CD4-positive, alpha-beta T cell treated with Interleukin-15 for 4 hours (primary cell): ENCODE measurements around the gene SLC11A1.

ENCODE experiments used
- DNase-seq: peaks from one replicate; pipeline ENCODE4 v3.0.0-alpha.2; 2020; ENCODE audit warnings: low spot score

SLC11A1 gene

DNA sequence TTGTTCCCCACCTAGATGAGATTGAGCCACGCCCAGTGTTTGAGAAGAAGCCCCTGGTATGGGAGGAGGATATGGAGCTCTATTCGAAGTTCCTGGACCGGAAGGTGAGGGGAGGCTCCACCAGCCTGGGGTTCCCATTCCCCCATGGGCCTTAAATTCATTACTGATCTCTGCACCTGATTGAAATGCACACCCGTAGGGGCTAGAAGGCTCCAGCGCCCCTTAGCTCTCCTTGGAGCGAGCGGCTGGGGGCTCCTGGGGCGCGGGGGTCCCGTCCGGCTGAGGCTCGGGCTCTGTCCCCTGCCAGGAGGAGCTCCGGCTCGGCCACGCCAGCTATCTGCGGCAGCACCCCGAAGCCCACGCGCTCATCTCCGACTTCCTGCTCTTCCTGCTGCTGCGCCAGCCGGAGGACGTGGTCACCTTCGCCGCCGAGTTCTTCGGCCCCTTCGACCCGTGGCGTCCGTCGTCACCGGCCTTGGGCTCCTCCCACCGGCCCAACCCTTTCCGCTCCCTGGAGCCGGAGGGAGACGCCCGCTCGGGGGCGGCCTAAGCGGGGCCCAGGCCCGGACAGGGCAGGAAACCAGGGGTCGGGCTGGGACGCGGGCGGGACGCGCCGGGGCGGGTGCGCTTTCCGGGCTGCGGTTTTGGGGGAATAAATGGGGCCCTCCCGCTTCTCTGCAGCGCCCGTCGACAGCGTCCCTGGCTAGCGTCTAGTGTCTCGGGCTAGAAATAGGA is 14.5 kb upstream of the SLC11A1 start:
- DNase-seq: peak; percentile 69

DNA sequence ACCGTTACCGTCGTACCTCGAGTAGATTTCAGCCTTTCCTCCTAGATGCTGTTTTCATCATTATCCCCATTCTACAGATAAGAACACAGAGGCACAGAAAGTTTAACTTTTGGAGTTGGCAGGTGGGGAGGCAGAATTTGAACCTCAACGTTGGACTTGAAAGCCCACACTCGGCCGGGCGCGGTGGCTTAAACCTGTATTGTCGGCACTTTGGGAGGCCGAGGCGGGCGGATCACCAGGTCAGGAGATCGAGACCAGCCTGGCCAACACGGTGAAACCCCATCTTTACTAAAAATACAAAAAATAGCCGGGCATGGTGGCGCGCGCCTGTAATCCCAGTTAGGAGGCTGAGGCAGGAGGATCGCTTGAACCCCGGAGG is 13.9 kb upstream of the SLC11A1 start:
- no peak for DNase-seq

DNA sequence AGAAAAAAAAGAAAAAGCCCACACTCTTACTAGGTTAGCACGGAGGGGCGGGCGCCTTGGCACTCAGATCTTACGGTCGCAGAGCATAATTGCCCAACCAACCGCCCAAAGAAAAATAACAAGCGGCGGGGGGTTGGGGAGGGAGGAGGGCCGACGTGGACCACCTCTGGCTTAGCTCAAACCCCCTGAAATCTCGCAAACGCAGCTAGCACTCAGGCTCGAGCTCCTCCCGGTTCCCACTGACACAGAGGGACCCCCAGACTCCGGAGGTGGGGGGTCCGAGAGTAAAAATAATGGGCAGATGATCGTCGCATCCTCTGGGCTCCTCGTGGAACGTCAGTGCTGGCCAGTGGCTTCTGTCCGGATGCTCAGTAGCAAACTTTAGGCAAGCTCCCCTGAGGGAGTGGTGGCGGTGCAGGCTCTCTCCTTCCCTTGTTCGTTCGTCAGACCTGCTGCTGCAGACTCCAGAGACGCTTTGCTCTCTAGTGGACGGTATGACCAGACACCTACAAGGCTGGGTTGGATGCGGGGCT is 13.4 kb upstream of the SLC11A1 start:
- DNase-seq: no peak

DNA sequence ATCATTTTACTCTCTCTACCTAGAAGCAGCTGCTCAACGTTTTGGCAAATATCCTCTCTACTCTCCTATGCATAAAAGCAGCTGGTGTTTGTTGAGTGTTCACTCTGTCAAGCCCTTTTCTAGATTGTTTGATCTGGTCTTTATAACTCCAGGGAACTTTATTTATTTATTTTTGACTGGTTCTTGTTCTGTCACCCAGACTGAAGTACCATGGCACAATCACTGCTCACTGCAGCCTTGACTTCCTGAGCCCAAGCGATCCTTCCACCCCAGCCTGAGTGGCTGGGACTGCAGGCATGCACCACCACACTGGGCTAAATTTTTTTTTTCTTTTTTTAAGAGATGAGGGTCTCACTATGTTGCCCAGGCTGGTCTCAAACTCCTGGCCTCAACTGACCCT is 12.7 kb upstream of the SLC11A1 start:
- no peak for DNase-seq

DNA sequence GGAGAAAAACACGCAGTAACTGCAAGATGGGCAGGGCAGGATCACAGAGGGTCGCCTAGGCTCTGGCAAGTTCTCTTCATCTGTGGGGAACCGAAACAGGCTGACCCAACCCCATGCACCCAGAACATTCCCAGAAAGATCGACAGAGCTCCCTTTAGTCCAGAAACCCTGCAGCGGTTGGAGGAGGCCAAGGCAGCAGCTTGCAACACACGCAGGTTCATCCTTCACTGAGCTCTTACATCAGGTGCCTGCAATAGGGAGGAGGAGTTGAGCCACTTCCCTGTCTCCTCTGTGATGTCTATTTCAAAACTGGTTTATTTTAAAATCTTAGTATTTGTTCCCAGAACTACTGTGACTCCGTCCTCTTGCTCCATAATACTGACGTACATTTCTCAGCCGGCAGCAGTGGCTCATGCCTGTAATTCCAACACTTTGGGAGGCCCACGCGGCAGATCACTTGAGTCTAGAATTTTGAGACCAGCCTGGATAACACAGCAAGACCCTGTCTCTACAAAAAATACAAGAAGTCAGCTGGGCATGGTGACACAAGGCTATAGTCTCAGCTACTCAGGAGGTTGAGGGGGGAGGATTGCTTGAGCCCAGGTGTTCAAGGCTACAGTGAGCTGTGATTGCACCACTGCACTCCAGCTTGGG is 11.5 kb upstream of the SLC11A1 start:
- DNase-seq: no peak

DNA sequence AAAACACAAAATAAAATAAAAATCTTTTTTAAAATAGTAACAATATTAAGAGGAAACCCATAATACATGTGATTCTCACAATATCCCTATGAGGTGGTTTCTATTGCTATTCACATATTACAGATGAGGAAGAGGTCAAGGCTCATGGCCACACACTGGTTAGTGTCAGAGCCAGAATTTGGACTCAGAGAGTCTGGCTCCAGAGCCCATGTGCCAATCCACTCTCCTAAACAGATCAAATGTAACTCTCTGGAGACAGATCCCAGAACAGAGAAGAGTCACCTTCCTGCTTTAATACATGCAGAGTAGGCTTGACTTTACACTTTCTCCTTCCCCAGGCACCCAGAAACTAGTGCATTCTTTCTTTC is 10.1 kb upstream of the SLC11A1 start:
- no peak for DNase-seq

DNA sequence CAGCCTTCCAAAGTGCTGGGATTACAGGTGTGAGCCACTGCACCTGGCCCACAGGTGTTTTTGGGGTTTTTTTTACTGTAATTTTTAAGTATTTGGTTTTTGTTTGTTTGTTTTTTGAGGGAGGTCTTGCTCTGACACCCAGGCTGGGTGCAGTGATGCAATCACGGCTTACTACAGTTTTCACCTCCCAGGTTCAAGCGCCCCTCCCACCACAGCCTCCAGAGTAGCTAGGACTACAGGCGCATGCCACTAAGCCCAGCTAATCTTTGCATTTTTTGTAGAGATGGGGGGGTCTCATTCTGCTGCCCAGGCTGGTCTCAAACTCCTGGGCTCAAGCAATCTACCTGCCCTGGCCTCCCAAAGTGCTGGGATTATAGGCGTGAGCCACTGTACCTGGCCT is 7.3 kb upstream of the SLC11A1 start:
- no peak for DNase-seq

DNA sequence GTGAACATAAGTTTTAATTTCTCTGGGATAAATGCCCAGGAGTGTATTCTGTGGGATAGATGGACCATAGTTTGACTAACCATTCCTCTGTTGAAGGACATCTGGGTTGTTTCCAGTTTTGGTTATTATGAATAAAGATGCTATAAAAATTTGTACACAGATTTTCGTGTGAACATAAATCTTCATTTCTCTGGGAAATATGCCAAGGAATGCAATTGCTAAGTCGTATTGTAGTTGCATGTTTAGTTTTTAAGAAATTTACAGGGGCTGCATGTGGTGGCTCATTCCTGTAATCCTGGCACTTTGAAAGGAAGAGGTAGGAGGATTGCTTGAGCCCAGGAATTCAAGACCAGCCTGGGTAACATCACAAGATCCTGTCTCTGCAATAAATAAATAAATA is 6.9 kb upstream of the SLC11A1 start:
- no peak for DNase-seq

DNA sequence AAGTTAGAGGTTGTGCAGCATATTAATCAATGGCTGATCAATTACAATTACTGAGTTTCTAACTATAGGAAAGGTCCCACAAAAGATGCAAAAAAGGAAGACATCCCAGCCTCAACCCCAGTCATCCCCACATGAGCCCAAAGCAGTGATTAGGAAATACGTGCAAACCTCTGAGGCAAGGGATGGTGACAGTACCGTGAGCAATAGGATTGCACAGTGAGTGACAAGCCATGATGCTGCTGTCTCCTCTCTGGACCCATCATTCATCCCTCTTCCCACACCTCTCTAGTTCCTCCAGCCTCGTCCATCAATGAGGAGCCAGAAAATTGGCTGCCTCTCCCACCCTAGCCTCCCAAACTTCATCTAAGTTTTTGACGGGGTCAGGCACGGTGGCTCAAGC is 4.0 kb upstream of the SLC11A1 start:
- no peak for DNase-seq

DNA sequence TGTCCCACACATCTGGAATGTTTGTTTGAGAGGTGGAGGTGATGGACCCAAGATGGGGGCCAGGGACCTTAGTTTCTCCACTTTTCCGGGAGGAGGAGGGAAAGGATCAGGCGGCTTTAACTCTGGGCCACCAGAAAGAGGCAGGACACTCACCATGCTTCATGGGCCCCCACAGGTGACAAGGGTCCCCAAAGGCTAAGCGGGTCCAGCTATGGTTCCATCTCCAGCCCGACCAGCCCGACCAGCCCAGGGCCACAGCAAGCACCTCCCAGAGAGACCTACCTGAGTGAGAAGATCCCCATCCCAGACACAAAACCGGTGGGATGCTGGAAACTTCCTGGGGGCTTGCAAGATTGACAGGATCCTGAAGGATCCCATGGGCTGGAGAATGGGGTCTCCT is 712 bp downstream of the SLC11A1 start:
- no peak for DNase-seq

DNA sequence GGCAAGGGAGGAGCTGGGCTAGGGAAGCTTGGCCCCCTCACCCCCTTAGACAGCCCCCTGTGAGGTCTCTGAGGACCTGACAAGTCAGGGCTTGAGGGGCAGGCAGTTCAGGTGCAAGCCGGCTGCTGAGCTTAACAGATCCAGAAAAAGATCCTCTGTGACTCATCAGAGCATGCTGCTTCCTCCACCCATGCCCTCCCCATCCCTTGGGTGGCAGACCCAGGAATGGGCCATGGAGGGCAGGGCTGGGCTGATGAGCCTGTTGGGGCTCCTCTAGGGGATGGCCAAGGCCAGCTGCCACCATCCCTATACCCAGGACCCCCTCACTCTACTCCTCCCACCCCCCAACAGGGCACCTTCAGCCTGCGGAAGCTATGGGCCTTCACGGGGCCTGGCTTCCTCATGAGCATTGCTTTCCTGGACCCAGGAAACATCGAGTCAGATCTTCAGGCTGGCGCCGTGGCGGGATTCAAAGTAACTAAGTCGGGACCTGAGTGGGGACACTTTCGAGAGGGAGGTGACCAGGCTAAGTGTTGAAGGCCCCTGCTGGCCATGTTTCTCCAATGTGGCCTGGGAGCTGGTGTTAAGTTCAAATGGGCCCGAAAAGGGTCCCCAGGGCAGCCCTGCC is 1.9 kb downstream of the SLC11A1 start:
- no peak for DNase-seq

DNA sequence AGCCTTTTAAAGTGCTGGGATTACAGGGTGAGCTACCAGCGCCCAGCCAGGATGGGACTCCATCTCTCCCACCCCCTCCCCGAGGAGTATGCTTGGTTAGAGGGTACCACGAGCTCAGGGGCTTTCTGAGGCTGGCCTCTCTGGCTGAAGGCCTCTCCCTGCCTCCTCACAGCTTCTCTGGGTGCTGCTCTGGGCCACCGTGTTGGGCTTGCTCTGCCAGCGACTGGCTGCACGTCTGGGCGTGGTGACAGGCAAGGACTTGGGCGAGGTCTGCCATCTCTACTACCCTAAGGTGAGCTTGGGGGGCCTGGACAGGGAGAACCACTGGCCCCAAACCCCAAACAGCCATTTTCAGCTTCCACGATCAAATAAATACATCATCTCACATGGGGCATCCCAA is 2.9 kb downstream of the SLC11A1 start:
- DNase-seq: no peak

DNA sequence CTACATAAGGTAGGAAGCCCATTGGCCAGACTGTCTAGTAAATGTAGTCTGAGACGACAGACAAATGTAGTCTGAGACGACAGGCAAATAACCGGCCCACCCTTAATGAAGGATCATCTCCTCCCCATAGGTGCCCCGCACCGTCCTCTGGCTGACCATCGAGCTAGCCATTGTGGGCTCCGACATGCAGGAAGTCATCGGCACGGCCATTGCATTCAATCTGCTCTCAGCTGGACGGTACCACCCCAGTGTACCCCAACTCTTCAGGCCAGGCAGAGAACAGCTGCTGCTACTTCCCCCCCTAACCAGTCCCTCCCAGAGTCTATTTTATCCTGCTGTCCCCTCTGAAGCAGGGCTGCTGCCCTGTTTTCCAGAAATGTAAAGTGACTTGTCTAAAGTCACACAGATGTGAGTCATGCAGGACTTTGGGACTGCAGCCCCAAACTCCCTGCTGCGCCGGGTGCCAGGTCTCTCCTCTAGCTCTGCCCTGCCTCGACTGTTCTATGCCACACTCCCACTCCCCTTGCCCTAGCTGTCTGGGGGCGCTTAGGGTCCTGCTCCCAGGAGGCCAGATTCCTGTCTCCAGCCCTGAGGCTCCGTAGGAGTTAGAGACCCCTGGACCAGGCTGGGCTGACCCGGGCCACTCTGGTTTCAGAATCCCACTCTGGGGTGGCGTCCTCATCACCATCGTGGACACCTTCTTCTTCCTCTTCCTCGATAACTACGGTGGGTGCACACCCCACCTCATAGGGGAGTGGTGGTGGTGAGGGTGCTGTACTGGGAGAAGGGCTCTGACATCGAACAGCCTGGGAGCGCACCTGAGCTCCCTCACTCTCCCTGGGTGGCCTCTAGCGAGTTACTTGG is 4.7 kb downstream of the SLC11A1 start:
- DNase-seq: no peak

DNA sequence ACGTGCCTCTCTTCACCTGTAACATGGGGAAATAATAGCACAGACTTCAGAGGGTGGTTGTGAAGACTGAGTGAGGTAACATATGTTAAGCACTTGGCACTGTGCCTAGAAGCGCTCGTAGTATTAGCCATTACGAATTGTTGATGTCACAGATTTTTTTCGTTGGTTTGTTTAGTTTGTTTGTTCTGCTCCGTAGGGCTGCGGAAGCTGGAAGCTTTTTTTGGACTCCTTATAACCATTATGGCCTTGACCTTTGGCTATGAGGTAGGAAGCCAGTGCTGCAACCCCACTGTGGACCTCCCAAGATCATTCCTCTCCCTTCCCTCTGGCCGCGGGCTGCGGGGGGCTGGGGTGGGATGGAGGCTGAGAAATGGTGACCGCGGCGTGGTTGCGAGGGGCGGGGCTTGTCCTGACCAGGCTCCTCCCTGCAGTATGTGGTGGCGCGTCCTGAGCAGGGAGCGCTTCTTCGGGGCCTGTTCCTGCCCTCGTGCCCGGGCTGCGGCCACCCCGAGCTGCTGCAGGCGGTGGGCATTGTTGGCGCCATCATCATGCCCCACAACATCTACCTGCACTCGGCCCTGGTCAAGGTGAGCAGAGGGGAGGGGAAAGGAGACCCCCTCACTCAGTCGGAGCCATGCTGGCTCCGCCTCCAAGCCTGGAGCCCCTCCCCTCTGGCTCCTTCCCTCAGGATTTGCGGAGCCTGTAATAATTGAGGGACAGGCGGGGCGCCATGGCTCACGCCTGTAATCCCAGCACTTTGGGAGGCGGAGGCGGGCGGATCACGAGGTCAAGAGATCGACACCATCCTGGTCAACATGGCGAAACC is 5.5 kb downstream of the SLC11A1 start:
- DNase-seq: no peak

DNA sequence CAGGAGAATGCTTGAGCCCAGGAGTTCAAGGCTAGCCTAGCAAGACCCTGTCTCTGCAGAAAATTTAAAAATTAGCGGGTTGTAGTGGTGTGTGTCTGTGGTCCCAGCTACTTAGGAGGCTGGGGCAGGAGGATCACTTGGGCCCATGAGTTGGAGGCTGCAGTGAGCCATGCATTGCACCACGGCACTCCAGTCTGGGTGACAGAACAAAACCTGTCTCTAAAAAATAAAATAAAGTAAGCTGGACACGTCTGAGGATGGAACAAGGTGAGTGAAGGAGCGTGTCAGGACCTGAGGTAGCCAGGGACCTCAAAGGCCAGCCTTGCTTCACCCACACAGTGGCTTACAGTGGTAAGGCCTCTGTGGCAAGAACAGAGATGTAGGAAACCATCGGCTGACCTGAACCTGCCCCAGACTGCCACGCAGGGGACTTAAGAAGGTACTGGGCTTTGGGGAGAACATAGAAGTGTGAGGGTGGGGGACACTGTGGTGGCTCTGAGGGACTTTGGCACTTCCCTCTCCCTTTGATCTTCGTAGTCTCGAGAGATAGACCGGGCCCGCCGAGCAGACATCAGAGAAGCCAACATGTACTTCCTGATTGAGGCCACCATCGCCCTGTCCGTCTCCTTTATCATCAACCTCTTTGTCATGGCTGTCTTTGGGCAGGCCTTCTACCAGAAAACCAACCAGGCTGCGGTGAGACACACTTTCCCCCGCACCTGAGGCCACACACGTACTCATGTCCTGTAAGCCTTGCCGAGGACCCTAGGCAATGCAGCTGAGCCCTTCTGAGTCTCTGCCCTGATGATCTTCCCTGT is 7.5 kb downstream of the SLC11A1 start:
- no peak for DNase-seq

DNA sequence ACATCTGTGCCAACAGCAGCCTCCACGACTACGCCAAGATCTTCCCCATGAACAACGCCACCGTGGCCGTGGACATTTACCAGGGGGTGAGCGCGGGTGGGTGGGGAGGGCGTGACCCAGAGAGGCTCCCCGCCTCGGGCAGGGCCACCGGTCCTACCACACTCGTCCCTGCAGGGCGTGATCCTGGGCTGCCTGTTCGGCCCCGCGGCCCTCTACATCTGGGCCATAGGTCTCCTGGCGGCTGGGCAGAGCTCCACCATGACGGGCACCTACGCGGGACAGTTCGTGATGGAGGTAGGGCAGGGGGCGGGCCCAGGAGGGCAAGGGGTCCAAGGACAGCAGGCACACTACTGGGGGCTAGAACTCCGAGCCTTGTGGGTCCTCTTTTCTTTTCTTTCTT is 9.1 kb downstream of the SLC11A1 start:
- no peak for DNase-seq

DNA sequence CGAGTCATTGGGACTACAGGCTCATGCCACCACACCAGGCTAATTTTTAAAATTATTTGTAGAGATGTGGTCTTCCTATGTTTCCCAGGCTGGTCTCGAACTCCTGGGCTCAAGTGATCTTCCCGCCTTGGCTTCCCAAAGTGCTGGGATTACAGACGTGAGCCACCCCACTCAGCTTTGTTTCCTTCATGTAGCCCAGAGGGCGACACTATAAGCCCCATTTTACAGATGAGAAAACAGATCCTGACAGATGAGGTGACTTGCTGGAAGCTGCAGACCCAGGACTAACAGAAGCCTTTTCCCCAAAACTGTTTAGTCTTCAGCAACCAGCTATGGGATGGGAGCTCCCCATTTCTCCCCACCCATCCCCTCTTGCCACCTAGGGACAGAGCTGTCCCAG is 10.4 kb downstream of the SLC11A1 start:
- DNase-seq: no peak

DNA sequence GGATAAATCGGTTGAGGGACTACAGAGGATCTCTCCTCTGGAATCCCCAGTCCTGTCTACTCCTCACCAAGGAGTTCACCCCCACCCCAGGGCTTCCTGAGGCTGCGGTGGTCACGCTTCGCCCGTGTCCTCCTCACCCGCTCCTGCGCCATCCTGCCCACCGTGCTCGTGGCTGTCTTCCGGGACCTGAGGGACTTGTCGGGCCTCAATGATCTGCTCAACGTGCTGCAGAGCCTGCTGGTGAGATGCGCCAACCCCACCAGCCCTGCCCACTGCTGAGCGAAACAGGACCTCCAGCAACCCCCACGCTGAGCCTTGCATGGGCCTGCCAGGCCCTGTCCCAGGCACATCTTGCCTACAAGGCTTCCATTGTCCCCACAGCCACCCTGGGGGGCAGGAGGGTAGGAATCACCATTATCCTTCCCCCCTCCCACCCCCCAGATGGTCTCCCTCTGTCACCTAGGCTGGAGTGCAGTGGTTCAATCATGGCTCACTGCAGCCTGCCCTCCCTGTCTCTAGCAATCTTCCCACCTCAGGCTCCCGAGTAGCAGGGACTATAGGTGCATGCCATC is 10.9 kb downstream of the SLC11A1 start:
- DNase-seq: no peak

DNA sequence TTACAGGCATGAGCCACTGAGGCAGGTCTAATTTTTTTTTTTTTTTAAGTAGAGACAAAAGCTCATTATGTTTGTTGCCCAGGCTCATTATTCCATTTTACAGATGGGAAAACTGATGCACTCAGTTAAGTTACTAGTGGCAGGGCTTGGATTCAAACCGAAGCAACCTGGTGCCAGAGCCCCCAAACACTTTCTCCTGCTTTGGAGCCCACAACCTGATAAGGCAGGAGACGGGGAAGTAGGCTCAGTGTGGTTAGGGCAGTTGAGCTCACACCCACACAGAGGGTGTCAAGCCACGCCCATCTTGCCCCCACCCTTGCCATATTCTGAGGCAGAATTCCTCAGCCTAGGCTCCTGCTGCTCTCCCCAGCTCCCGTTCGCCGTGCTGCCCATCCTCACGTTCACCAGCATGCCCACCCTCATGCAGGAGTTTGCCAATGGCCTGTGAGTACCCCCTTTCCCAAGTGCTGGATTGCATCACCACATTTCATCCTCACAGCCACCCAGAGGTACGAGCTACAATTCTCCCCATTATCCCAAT is 11.7 kb downstream of the SLC11A1 start:
- no peak for DNase-seq
